Loucy (cell line): ENCODE results near the gene FKBP9.

Source experiments
- EZH2phosphoT487 ChIP-seq: fragments of 200-600 bp; IDR thresholded peaks from 2 replicates; pipeline ENCODE4 v1.6.1; 2018; ENCODE audit warnings: antibody characterized with exemption, mild to moderate bottlenecking, moderate library complexity, borderline replicate concordance
- TF ChIP-seq, protein P1 (sequence below): fragments of 200-600 bp; sonication (generic); conservative IDR thresholded peaks from 2 replicates; pipeline ENCODE4 v1.5.1; 2014; ENCODE audit warnings: mild to moderate bottlenecking, antibody characterized with exemption, low read length

DNA sequence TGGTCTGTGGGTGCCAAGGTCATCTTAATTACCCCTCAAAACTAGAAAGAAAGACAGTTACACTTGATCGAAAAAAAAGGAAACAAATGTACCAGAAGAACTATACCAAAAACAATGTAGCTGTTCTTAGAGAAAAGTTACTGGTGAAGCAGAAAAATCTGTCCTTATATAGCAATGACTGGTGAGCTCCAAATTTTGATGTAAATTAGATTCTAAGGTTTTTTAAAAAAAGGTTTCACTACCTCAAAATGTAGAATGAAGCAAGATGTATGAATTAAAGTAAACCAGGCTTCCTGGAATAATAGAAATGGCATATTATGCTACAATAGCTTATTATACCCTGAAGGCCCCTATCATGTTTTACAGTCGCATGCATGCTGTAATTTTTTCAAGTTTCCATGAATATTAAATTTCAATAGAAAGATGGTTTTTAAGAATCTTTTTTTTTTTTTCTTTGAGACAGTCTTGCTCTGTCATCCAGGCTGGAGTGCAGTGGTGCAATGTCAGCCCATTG, 28.4 kb upstream of the FKBP9 start:
- TF ChIP-seq, protein P1, sequence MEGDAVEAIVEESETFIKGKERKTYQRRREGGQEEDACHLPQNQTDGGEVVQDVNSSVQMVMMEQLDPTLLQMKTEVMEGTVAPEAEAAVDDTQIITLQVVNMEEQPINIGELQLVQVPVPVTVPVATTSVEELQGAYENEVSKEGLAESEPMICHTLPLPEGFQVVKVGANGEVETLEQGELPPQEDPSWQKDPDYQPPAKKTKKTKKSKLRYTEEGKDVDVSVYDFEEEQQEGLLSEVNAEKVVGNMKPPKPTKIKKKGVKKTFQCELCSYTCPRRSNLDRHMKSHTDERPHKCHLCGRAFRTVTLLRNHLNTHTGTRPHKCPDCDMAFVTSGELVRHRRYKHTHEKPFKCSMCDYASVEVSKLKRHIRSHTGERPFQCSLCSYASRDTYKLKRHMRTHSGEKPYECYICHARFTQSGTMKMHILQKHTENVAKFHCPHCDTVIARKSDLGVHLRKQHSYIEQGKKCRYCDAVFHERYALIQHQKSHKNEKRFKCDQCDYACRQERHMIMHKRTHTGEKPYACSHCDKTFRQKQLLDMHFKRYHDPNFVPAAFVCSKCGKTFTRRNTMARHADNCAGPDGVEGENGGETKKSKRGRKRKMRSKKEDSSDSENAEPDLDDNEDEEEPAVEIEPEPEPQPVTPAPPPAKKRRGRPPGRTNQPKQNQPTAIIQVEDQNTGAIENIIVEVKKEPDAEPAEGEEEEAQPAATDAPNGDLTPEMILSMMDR: no peak
- TF ChIP-seq EZH2phosphoT487: no peak
